Liver (tissue), 9 donors: ENCODE measurements around the gene DTL. TPM values are rescaled to one million over a fixed set of nuclear protein-coding genes. Genes with fewer than 3 reads are reported as not detected.

Experiments used
- DNase-seq: peaks from one replicate; pipeline ENCODE4 v3.0.0-alpha.2; 2017; ENCODE audit warnings: low spot score
- H3K27ac ChIP-seq, 2 donors: one replicate each; pipeline ENCODE4 v1.7.0; 2013; ENCODE audit warnings: inconsistent platforms in 2 of 2, low read length in 2 of 2, control low read depth in 1 of 2, low read depth in 1 of 2, mild to moderate bottlenecking in 1 of 2
- H3K27me3 ChIP-seq, 4 donors: one replicate each; pipeline versions ENCODE4 v1.6.1 to v1.7.0; 2013; ENCODE audit warnings: low read length in 3 of 4, inconsistent platforms in 1 of 4, mild to moderate bottlenecking in 1 of 4, moderate library complexity in 1 of 4; ENCODE audit not compliant: control insufficient read depth in 4 of 4, insufficient read depth in 4 of 4
- H3K36me3 ChIP-seq, 4 donors: one replicate each; pipeline versions ENCODE4 v1.6.1 to v1.7.0; 2013; ENCODE audit warnings: low read length in 3 of 4, mild to moderate bottlenecking in 3 of 4, low read depth in 1 of 4, moderate library complexity in 1 of 4; ENCODE audit not compliant: control insufficient read depth in 4 of 4, insufficient read depth in 3 of 4
- H3K4me1 ChIP-seq, 4 donors: one replicate each; pipeline versions ENCODE4 v1.6.1 to v1.7.0; 2013; ENCODE audit warnings: low read length in 3 of 4, mild to moderate bottlenecking in 3 of 4, moderate library complexity in 1 of 4; ENCODE audit not compliant: control insufficient read depth in 4 of 4, insufficient read depth in 4 of 4
- H3K4me3 ChIP-seq, 3 donors: one replicate each; pipeline versions ENCODE4 v1.6.1 to v1.7.0; 2013; ENCODE audit warnings: low read length in 3 of 3, control low read depth in 1 of 3, low read depth in 1 of 3, mild to moderate bottlenecking in 1 of 3
- H3K9ac ChIP-seq, 2 donors: one replicate each; pipeline ENCODE4 v1.7.0; 2013; ENCODE audit warnings: low read length in 2 of 2, mild to moderate bottlenecking in 2 of 2, moderate library complexity in 2 of 2, control low read depth in 1 of 2, low read depth in 1 of 2
- H3K9me3 ChIP-seq, 4 donors: one replicate each; pipeline versions ENCODE4 v1.6.1 to v1.7.0; 2013; ENCODE audit warnings: low read length in 3 of 4; ENCODE audit not compliant: control insufficient read depth in 4 of 4
- FOXA1 ChIP-seq: IDR thresholded peaks from 2 replicates; pipeline ENCODE4 v1.6.1; 2016; ENCODE audit warnings: antibody characterized with exemption
- FOXA2 ChIP-seq: IDR thresholded peaks from 2 replicates; pipeline ENCODE4 v1.6.1; 2016; ENCODE audit warnings: antibody characterized with exemption
- GABPA ChIP-seq, 2 donors: IDR thresholded peaks in 1 of 2; conservative IDR thresholded peaks in 1 of 2; 2 replicates each; pipeline ENCODE4 v1.6.1; 2016; ENCODE audit warnings: antibody characterized with exemption in 2 of 2, mild to moderate bottlenecking in 1 of 2, moderate library complexity in 1 of 2
- HNF4A ChIP-seq, 2 donors: conservative IDR thresholded peaks; 2 replicates each; pipeline ENCODE4 v1.6.1; 2016; ENCODE audit warnings: antibody characterized with exemption in 2 of 2, mild to moderate bottlenecking in 2 of 2
- HNF4G ChIP-seq: IDR thresholded peaks from 2 replicates; pipeline ENCODE4 v1.6.1; 2016; ENCODE audit warnings: antibody characterized with exemption
- JUND ChIP-seq, 2 donors: IDR thresholded peaks; 2 replicates each; pipeline ENCODE4 v1.6.1; 2016; ENCODE audit warnings: antibody characterized with exemption in 2 of 2
- NR2F2 ChIP-seq: IDR thresholded peaks from 2 replicates; pipeline ENCODE4 v1.6.1; 2016; ENCODE audit warnings: antibody characterized with exemption
- RAD21 ChIP-seq, 2 donors: IDR thresholded peaks; 2 replicates each; pipeline ENCODE4 v1.6.1; 2016; ENCODE audit warnings: antibody characterized with exemption in 2 of 2, mild to moderate bottlenecking in 2 of 2
- SP1 ChIP-seq: IDR thresholded peaks from 2 replicates; pipeline ENCODE4 v1.6.1; 2018; ENCODE audit warnings: antibody characterized with exemption, mild to moderate bottlenecking
- TAF1 ChIP-seq: conservative IDR thresholded peaks from 2 replicates; pipeline ENCODE4 v1.6.1; 2016; ENCODE audit warnings: antibody characterized with exemption, mild to moderate bottlenecking
- YY1 ChIP-seq: IDR thresholded peaks from 2 replicates; pipeline ENCODE4 v1.6.1; 2016; ENCODE audit warnings: antibody characterized with exemption, mild to moderate bottlenecking
- WGBS: extraction: QIAGEN DNeasy Blood & Tissue Kit; methylation state at CpG from one replicate; pipeline ENCODE4 v1.1.7; 2013; 5-methylcytosine and 5-hydroxymethylcytosine counted together
- polyA plus RNA-seq, 2 donors: library from polyadenylated mRNA; stranded (reverse) in 1 of 2; unstranded in 1 of 2; fragments of 200-250 nt in 1 of 2; fragments of >200 nt in 1 of 2; fragmentation: Nextera tagmentation in 1 of 2; extraction: Ambion mirVana in 1 of 2; gene quantifications; one replicate each; pipeline versions ENCODE4 v1.2.1 to v1.2.3, GENCODE V29; 2013 to 2015
- total RNA-seq, 2 donors: library from RNA; depleted of rRNA; stranded (reverse); fragments of >200 nt; gene quantifications; one replicate each; pipeline ENCODE4 v1.2.3, GENCODE V29; 2014
- TF ChIP-seq, protein P1 (sequence below): fragments of 150-350 bp; IDR thresholded peaks from 2 replicates; pipeline ENCODE4 v1.5.1; 2017; ENCODE audit warnings: improper control_type of control experiment, low read depth, low read length; ENCODE audit not compliant: missing input control
- TF ChIP-seq, protein P2 (sequence below): IDR thresholded peaks from 2 replicates; pipeline ENCODE4 v1.6.1; 2016; ENCODE audit warnings: antibody characterized with exemption, mild to moderate bottlenecking
- TF ChIP-seq, protein P3 (sequence below): IDR thresholded peaks from 2 replicates; pipeline ENCODE4 v1.6.1; 2016; ENCODE audit warnings: antibody characterized with exemption
- donor health status: healthy.
- donor health status: healthy.
- donor health status: healthy.
- donor health status: healthy.
- donor health status: healthy.

Gene DTL
- total and polyA plus RNA-seq, 4 donors: 0.17 to 17.9 (median 0.73) TPM

DNA sequence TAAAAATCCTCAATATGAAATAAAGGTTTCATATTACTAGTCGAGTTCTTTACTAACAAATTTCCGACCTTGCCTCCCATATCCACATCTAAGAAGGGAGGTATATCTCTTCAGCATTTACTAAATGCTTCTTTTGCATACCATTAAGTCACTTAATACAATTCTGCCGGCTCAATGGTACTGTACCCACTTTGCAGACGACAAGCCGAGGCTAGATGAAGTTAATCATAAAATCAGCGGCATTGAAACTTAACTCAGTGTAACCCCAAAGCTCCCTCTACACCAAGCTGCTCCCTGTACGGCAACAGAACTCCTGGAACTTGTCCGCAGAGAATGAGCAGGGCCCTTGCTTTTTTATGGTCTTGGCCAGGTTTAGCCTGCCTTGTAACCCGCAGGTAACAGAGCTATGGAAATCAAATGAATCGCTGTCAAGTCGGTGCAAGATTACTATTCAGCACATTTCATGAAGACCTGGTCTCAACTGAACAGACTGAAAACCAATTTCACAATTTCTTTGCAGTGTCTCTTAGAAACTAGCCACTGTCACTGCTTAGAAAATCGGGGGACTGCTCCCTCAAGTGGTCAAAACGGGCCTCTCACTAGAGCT lies 929 bp upstream of the DTL start:
- Histone ChIP-seq H3K27ac (peak overlapping the region; percentile 81 to 88), H3K9me3 (no peaks in the 10 kb centered on the region), H3K9ac (peak overlapping the region; percentile 64 to 66), H3K27me3 (no peaks in the 10 kb centered on the region), H3K4me1 (peaks cover 5 to 29% (median 13%) of the 10 kb centered on the region in 4 donors), H3K4me3 (peak overlapping the region; percentile 54 to 70 (median 59)), H3K36me3 (no peaks in the 10 kb centered on the region)
- DNase-seq: no peak
- 3% methylated on average over 13 of the region's 13 CpGs for WGBS
- TF ChIP-seq HNF4A (conservative IDR thresholded peaks at IDR 0.05) (no peak), TAF1 (peak; percentile 38), RAD21 (IDR thresholded peaks at IDR 0.05) (peak; percentile 92 to 95)
- TF ChIP-seq, protein P1, sequence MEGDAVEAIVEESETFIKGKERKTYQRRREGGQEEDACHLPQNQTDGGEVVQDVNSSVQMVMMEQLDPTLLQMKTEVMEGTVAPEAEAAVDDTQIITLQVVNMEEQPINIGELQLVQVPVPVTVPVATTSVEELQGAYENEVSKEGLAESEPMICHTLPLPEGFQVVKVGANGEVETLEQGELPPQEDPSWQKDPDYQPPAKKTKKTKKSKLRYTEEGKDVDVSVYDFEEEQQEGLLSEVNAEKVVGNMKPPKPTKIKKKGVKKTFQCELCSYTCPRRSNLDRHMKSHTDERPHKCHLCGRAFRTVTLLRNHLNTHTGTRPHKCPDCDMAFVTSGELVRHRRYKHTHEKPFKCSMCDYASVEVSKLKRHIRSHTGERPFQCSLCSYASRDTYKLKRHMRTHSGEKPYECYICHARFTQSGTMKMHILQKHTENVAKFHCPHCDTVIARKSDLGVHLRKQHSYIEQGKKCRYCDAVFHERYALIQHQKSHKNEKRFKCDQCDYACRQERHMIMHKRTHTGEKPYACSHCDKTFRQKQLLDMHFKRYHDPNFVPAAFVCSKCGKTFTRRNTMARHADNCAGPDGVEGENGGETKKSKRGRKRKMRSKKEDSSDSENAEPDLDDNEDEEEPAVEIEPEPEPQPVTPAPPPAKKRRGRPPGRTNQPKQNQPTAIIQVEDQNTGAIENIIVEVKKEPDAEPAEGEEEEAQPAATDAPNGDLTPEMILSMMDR: peak; percentile 89

DNA sequence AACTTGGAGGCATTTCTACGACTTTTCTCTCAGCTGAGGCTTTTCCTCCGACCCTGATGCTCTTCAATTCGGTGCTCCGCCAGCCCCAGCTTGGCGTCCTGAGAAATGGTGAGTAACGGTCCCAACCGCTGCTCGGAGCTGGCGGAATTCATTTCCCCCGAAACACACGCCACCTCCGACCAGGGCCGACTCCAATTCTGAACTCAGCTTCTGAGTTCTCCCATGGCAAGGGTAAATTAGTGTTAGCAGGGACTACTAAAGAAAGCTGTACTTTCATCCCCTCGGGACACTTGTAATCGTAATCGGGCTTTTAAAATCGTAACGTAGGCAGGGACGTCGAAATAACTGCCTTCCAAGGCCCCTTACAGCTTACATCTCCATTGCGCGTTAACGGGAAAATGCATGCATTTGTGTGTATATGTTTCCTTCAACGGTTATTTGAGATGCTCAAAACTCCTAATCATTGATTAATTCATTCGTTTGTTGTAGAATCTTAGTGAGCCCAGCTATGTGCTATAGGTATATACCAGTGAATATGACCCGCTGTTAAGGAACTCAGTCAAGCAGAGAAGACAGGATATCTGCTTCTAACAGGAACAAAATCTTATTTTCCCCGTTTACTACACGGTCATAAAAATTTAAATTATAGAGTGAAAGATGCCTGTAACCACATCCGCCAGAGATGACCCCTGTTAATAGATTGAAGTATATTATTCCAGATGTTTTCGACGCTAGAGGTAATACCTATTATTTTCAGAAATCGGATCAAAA lies 472 bp downstream of the DTL start:
- peak overlapping the region; percentile 41 to 72 (median 54) for H3K4me3 ChIP-seq
- no peaks in the 10 kb centered on the region for H3K36me3 ChIP-seq
- no peaks in the 10 kb centered on the region for H3K27me3 ChIP-seq
- peaks cover 4 to 27% (median 13%) of the 10 kb centered on the region in 4 donors for H3K4me1 ChIP-seq
- H3K9me3 ChIP-seq: no peaks in the 10 kb centered on the region
- no peak overlapping the region for H3K27ac ChIP-seq
- 2% methylated on average over 32 of the region's 32 CpGs for WGBS
- no peak for DNase-seq
- H3K9ac ChIP-seq: peak overlapping the region in 1 of 2 donors; percentile 8
- TF ChIP-seq FOXA2 (no peak), TAF1 (no peak), JUND (IDR thresholded peaks at IDR 0.05) (no peak), SP1 (no peak), NR2F2 (no peak), GABPA (IDR thresholded peaks at IDR 0.05 in 1 of 2, conservative IDR thresholded peaks at IDR 0.05 in 1 of 2) (no peak), FOXA1 (no peak), RAD21 (IDR thresholded peaks at IDR 0.05) (no peak), HNF4A (conservative IDR thresholded peaks at IDR 0.05) (no peak), HNF4G (no peak), YY1 (no peak)
- TF ChIP-seq, protein P2, sequence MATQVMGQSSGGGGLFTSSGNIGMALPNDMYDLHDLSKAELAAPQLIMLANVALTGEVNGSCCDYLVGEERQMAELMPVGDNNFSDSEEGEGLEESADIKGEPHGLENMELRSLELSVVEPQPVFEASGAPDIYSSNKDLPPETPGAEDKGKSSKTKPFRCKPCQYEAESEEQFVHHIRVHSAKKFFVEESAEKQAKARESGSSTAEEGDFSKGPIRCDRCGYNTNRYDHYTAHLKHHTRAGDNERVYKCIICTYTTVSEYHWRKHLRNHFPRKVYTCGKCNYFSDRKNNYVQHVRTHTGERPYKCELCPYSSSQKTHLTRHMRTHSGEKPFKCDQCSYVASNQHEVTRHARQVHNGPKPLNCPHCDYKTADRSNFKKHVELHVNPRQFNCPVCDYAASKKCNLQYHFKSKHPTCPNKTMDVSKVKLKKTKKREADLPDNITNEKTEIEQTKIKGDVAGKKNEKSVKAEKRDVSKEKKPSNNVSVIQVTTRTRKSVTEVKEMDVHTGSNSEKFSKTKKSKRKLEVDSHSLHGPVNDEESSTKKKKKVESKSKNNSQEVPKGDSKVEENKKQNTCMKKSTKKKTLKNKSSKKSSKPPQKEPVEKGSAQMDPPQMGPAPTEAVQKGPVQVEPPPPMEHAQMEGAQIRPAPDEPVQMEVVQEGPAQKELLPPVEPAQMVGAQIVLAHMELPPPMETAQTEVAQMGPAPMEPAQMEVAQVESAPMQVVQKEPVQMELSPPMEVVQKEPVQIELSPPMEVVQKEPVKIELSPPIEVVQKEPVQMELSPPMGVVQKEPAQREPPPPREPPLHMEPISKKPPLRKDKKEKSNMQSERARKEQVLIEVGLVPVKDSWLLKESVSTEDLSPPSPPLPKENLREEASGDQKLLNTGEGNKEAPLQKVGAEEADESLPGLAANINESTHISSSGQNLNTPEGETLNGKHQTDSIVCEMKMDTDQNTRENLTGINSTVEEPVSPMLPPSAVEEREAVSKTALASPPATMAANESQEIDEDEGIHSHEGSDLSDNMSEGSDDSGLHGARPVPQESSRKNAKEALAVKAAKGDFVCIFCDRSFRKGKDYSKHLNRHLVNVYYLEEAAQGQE: no peak
- TF ChIP-seq, protein P3, sequence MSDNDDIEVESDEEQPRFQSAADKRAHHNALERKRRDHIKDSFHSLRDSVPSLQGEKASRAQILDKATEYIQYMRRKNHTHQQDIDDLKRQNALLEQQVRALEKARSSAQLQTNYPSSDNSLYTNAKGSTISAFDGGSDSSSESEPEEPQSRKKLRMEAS: no peak
- TF ChIP-seq, protein P1: no peak
